ENCODE data around the gene VSIG8.
"Not testable (repeated sequence)": the region's sequence is repeated elsewhere in the genome, so short reads cannot be mapped to it uniquely, and the experiment has no call there.

The VSIG8 gene

GRCh38 chr1:159862557-159862956, at the start of gene VSIG8:
Gene VSIG8 (minus strand): TSS chr1:159862657. CDS start chr1:159862521, 136 bp downstream.
- no peak for DNase-seq

GRCh38 chr1:159911326-159912070, 49.0 kb upstream of the VSIG8 start:
- no peak for DNase-seq

- DNase-seq = no peak
Observed at GRCh38 chr1:159908031-159908940, 45.8 kb upstream of the VSIG8 start.

GRCh38 chr1:159906960-159907359, 44.5 kb upstream of the VSIG8 start:
- DNase-seq = no peak

- DNase-seq = not testable (repeated sequence)
Observed at GRCh38 chr1:159904036-159904435, 41.6 kb upstream of the VSIG8 start.

- DNase-seq = no peak
Observed at GRCh38 chr1:159902541-159902940, 40.1 kb upstream of the VSIG8 start.

- DNase-seq = no peak
Observed at GRCh38 chr1:159900755-159901360, 38.4 kb upstream of the VSIG8 start.

GRCh38 chr1:159900086-159900680, 37.7 kb upstream of the VSIG8 start, which contains the start of gene CFAP45:
Gene CFAP45 (minus strand): TSS chr1:159900165. CDS start chr1:159900098, 67 bp downstream.
- DNase-seq = no peak

GRCh38 chr1:159899634-159900033, 37.2 kb upstream of the VSIG8 start:
- DNase-seq = not testable (repeated sequence)

- no peak for DNase-seq
Observed at GRCh38 chr1:159898527-159898926, 36.1 kb upstream of the VSIG8 start.

GRCh38 chr1:159897962-159898361, 35.5 kb upstream of the VSIG8 start:
- DNase-seq = no peak

GRCh38 chr1:159896546-159896930, 34.1 kb upstream of the VSIG8 start:
- DNase-seq = no peak

GRCh38 chr1:159895836-159896545, 33.5 kb upstream of the VSIG8 start:
- peak in 1 of 2 donors; percentile 8 for DNase-seq

GRCh38 chr1:159895286-159895685, 32.8 kb upstream of the VSIG8 start:
- DNase-seq = no peak

- DNase-seq = no peak
Observed at GRCh38 chr1:159892944-159893343, 30.5 kb upstream of the VSIG8 start.

- peak; percentile 76 to 83 for DNase-seq
Observed at GRCh38 chr1:159891275-159892157, 29.1 kb upstream of the VSIG8 start.

GRCh38 chr1:159890390-159890789, 27.9 kb upstream of the VSIG8 start:
- DNase-seq = no peak

- DNase-seq = no peak
Observed at GRCh38 chr1:159889821-159890252, 27.4 kb upstream of the VSIG8 start.

GRCh38 chr1:159889202-159889601, 26.7 kb upstream of the VSIG8 start:
- DNase-seq = no peak

GRCh38 chr1:159884296-159884695, 21.8 kb upstream of the VSIG8 start:
- no peak for DNase-seq

- no peak for DNase-seq
Observed at GRCh38 chr1:159883134-159883533, 20.7 kb upstream of the VSIG8 start.
